Cardiac septum (tissue), 1 donor: ENCODE data around the gene OR8G1. TPM values are rescaled to one million over a fixed set of nuclear protein-coding genes. Genes with fewer than 3 reads are reported as not detected.

Experiments
- total RNA-seq: library from RNA; stranded (reverse); fragmentation: NEBNext Ultra II Directional; extraction: Animal tissue kit (Norgen Biotek cat#: 25700); gene quantifications from one replicate; pipeline ENCODE4 v1.2.1, GENCODE V29; 2021
- donor health status: DM: no; HTN: no; CAD: no.

The OR8G1 gene
- total RNA-seq, 1 donor from 2014 or later, result not detected

Other genes with a start within 250 kb of the OR8G1 start
- not detected for gene OR10G6, start 245.9 kb upstream of the OR8G1 start, total RNA-seq
- not detected for gene OR10G4, start 228.1 kb upstream of the OR8G1 start, total RNA-seq
- gene OR10G9, start 218.1 kb upstream of the OR8G1 start, total RNA-seq, result not detected
- not detected for gene OR10G8, start 214.3 kb upstream of the OR8G1 start, total RNA-seq
- gene OR10G7, start 199.8 kb upstream of the OR8G1 start, total RNA-seq, result not detected
- 4.3 TPM for gene VWA5A, start 125.6 kb upstream of the OR8G1 start, total RNA-seq
- not detected for gene OR10D3, start 57.8 kb upstream of the OR8G1 start, total RNA-seq
- not detected for gene OR8G5, start 15.3 kb downstream of the OR8G1 start, total RNA-seq
- gene OR8D1, start 72.9 kb downstream of the OR8G1 start, total RNA-seq, result not detected
- gene OR8D2, start 79.1 kb downstream of the OR8G1 start, total RNA-seq, result not detected
- not detected for gene OR8B2, start 143.4 kb downstream of the OR8G1 start, total RNA-seq
- not detected for gene OR8B3, start 157.9 kb downstream of the OR8G1 start, total RNA-seq
- gene OR8B4, start 183.8 kb downstream of the OR8G1 start, total RNA-seq, result not detected
- gene OR8B8, start 204.6 kb downstream of the OR8G1 start, total RNA-seq, result not detected